Peyer's patch (tissue), 4 donors: ENCODE measurements around the gene PMVK.

Experiments
- CTCF ChIP-seq, 6 experiments: fragments of 450-650 bp in 4 of 6; fragments of 200-600 bp in 2 of 6; sonication (generic) in 1 of 6; IDR thresholded peaks; one replicate each; pipeline ENCODE4 v1.5.1; 2017 to 2019; ENCODE audit warnings: antibody characterized with exemption in 6 of 6, mild to moderate bottlenecking in 3 of 6, moderate library complexity in 1 of 6
- POLR2A ChIP-seq, 2 donors: fragments of 450-650 bp; IDR thresholded peaks; one replicate each; pipeline ENCODE4 v1.5.1; 2017; ENCODE audit warnings: antibody characterized with exemption in 2 of 2, mild to moderate bottlenecking in 2 of 2, moderate library complexity in 2 of 2

- TF ChIP-seq CTCF (IDR thresholded peaks at IDR 0.05), result no peak
- TF ChIP-seq POLR2A (IDR thresholded peaks at IDR 0.05), result no peak
These were observed 59.6 kb downstream of the PMVK start for GRCh38 chr1:154876842-154877369.
